NCI-H146 treated with DMSO at 0.1 percent for 48 hours (cell line): Measurements from ENCODE around the gene TAB2.
"Not testable (repeated sequence)": the region's sequence is repeated elsewhere in the genome, so short reads cannot be mapped to it uniquely, and the experiment has no call there.

Experiments
- DNase-seq: peaks from one replicate; lab custom pipeline; 2025; ENCODE audit not compliant: unreplicated experiment; lab: John Stamatoyannopoulos, UW

TAB2 gene

DNA sequence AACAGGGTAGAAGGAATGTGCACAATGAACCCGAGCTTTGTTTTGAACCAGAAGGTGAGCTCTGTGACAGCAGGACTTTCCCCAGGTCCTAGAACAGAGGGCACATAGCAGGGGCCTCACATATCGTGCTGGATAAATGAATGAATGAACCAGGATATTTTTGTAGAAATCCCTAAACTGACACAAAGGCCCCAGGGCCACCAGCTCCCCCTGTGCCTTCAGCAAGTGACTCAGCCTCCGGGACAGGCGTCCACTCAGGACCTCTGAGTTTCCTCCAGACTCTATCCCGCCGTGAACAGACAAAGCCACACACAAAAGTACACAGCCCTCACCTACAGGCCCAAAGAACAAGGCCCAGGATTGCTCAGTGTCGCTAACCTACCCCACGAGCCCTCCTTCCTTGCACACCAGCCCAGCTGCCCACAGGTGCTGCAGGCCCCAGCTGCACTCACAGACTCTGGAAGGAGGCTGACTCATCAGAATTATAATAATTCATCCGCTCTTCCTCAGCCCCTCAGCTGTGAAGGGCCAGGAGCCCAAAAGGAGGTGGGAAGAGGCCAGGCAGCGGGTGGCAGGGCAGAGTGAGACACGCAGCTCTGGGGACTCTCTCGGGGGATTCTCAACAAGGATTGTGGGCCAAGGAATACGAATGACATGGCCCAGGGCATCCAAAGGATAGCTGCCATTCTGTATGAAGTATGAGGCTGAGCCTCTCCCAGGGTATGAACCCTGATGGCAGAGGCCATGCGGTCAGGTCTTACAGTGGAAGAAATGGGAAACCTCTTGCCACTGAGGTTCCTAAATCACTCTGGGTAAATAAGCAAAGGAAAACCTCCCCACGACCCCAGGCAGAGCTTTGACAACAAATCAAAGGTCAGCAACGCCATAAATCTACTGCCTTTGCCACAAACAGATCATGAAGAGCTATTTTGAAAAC lies 123.5 kb downstream of the TAB2 start:
- no peak for DNase-seq

DNA sequence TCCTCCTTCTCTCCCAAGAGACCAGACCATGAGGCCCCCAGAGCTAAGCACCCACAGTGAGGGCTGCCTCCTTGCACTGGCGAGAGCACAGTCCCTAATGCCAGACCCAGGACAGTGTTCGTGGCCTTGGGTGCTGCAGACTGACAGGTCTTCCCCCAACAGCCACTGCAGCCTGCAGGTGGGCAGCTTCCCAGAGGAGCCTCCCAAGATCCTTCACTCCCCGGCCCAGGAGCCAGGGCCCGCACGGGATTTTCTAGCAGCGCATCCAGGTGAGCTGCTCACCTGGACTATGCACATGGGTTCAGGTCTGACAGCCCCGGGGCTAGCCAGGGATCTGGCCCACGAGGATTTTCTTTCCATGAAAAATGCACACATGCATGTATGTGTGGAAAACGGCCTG lies 124.2 kb downstream of the TAB2 start:
- no peak for DNase-seq

DNA sequence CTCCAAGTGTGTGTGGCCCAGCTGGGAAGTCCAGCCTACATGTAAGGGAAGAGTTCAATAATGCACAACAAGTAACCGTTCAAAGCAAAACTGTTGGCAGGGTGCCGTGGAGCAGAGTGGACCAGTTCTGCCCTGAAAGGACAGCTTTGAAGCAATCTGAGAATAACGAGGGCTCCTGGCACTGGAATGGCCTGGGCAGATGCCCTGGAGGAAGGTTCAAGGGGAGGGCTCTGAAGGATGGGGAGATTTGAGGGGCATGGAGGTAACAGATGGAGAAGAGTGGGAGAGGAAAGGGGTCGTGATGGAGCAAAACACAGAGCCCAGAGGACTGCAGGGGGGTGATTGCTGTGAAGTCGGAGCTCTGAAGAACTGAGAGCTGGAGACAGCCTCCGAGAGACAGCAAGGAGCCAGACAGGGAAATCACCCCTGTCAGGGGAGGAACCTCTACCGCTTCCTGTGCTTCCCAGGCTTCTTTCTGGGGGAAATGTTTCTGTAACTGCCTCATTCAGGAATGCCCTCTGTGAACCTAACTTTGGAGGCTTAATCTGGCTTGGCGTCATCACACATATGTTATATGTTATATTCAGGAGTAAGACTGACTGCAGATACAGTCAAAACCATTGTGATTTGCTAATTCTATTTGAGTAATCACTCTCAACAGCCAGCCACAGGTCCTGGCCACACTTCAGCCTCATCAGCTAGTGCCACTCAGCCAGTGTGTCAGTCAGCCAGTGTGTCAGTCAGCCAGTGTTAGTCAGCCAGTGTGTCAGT lies 126.1 kb downstream of the TAB2 start:
- no peak for DNase-seq

DNA sequence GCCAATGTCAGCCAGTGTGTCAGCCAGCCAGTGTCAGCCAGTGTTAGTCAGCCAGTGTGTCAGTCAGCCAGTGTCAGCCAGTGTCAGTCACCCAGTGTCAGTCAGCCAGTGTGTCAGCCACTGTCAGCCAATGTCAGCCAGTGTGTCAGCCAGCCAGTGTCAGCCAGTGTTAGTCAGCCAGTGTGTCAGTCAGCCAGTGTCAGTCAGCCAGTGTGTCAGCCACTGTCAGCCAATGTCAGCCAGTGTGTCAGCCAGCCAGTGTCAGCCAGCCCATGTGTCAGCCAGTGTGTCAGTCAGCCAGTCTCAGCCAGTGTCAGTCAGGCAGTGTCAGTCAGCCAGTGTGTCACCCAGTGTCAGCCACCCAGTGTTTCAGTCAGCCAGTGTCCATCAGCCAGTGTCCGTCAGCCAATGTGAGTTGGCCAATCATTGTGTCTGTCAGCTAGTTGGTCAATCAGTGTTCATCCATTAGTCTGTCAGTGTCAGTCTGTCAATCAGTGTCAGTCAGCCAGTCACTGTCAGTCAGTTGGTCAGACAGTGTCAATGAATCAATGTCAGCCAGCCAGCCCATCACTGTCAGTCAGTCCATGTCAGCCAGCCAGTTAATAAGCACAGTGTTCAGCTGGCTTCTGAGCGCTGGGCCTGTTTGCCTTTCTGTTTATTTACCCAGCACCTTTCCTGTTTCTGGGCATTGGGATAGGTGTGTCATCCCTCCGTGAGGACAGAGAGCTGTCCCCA lies 127.0 kb downstream of the TAB2 start:
- not testable (repeated sequence) for DNase-seq

DNA sequence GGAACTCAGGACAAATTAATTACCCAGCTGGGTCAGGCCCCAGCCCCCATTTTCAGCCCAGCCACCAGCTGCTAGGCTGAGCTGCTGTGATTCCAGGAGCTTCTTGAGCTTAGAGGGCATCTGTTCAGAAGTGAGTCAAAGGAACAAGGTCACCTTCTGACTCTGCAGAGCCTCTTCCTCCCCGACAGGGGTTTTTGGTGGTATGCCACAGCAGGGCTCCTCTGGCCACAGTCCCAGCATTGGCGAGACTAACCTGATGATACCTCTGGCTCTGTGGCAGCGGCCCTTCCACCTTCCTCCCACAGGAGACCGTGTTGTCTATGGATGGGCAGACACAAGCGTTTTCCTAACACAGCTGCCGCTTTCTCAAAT lies 127.6 kb downstream of the TAB2 start:
- DNase-seq = no peak

DNA sequence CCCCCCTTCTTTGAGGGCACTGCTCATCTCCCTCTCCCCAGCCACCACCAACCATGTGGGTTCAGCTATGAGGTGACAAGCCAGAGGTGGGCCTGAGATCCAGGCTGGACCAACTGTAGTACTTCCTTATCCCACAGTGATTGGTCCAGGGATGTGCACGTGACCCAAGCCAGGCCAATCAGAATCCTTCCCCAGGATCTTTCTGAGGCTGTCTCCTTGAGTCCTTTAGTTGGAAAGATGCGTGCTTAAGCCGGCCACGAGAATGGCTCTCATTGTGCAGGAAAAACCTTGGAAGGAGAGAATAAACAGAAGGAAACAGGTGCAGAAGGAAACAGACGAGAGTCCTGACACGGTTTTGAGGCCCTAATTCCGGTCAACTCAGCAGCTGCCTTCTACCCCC lies 128.1 kb downstream of the TAB2 start:
- no peak for DNase-seq

DNA sequence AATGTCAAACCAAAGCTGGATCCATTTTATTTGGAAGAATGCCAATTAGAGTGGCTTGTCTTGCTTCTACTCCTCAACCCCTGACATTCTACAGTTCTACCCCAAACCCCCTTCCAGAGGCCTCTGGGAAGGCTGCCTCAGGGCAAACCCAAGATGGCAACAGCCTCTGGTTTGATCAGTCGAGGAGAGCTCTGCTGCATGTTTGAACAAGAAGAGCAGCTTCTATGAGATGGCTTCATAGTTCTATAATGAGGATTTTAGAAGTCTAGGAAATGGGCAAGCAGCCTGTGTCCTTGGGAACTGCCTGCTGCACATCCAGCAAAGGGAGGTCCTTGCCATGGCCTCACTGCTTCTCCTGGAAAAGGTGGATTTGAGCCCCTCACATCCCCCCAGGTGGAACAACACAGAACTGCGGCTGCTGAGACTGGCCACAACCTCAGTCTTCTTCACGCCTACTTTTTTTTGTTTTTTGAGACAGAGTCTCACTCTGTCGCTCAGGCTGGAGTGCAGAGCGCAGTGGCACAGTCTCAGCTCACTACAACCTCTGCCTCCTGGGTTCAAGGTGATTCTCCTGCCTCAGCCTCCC lies 129.4 kb downstream of the TAB2 start:
- DNase-seq = no peak

DNA sequence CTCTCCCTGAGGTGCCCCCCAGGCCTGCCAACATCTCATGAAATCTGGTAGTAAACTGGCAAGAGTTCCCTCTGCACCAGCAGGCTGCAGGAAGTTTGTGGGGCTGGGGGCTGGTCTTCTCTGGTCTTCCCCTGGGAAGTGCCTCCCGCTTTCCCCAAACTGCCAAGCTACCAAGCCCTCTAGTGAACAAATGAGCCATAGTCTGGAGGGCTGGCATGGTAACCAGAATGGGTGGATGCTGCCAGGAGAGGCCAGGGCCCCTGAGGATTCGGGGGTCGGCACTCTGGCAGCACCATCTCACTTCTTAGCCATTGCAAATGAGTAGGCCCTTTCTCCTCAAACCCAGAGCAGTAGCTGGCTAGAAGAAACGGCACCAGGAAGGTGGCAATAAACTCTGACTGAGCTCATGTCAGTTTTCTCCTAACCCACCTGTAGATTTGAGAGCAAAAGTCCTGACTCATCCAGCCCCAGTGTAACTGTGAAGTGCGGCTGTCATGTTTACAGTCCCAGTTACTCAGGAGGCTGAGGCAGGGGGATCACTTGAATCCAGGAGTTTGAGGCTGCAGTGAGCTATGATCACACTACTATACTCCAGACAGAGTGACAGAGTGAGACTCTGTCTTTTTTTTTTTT lies 131.4 kb downstream of the TAB2 start:
- no peak for DNase-seq

DNA sequence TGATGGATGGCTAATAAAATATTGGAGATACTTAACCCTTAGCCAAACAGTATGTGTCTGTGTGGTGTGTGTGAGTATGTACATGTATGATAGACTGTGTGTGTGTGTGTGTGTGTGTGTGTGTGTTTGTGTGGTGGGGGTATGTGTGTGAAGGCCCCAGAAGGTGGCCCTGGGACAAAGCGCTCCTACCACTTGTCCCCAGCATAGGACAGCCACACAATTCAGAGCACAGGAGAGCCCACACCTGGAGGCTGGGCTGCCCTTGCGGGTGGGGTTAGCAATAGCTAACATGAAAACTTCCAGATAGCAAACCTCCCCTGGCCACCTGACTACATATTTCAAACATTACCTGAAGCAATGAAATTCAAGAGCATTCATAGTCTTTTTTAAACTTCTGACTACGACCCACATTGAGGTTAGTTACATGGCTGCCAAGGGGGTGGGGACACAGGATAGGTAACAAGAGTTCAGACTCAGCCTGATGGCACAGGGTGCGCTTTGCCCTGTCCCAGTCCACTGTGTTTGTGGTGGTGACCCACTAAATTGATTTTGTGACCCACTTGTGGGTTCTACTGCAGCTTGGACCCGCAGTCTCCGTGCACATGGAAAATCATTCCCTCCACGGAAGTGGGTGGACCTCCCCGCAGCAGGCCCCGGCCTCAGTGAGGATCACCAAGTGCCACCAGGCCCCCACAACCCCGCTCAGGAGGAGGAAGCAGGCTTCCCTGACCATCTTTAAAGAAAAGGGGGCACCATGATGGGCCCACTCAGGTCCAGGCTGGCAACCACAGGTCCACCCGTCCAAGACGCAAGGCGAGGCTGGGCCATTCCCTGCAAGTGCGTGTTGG lies 132.5 kb downstream of the TAB2 start:
- DNase-seq = no peak

DNA sequence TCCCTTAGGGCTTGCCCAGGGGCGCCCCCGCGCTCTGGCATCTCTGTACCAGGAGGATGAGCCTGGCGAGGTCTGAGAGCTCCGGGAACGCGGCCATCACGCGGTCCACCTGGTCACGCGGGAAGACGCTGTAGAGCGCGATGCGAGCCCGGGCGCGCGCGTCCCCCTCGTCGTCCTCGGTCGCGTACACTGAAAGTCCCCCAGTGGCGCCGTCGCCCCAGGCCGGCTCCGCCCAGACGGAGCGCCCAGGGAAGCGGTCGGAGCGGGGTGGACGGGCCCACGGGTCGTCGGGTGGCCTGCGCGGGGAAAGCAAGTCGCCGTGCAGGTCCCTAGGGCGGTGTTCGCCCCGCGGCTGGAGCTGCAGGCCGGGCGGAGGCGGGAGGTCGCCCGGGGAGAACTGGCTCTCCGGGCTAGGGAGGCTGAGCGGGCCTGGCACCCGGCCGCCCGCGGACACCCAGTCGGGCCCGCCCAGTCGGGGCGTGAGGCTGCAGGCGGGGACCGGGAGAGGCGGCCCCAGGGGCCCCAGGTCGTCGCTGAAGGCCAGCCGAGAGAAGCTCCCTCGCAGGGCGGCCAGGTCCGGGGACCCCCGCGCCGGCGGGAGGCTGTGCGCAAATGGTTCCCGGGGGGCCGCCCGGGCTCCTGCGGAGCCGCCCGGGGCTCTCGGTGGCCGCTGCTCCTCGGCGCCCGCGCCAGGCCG lies 133.3 kb downstream of the TAB2 start:
- no peak for DNase-seq

DNA sequence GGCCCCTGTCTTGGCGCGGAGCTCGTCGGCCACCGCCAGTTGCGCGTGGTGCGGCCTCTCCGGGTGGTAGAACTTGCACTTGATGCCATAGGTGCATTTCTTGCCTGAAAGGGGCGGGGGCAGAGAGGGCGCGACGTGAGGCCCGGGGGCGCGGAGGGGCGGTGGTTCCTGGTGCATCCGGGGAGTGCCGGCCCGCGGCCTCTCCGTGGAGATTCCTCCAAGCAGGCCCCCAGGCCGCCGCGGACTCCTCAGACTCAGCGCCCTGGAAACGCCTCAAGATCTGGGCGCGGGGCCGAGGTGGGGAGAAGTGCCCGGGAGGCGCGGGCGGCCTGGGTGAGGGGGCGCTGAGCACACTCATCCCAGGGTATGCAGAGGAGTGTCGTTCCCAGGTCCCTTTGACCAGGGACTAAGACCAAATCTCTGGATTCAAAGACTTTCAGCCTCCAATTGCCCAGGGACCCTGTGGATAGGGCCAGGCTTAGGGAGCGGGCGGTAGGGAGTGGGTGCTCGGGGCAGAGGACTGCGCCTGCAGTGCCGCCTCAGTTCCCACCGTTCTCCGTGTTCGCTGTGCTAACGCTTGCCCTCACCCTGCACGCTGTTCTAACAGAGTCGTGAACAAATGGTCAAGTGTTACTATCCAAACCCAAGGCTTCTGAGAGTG lies 134.0 kb downstream of the TAB2 start:
- no peak for DNase-seq

DNA sequence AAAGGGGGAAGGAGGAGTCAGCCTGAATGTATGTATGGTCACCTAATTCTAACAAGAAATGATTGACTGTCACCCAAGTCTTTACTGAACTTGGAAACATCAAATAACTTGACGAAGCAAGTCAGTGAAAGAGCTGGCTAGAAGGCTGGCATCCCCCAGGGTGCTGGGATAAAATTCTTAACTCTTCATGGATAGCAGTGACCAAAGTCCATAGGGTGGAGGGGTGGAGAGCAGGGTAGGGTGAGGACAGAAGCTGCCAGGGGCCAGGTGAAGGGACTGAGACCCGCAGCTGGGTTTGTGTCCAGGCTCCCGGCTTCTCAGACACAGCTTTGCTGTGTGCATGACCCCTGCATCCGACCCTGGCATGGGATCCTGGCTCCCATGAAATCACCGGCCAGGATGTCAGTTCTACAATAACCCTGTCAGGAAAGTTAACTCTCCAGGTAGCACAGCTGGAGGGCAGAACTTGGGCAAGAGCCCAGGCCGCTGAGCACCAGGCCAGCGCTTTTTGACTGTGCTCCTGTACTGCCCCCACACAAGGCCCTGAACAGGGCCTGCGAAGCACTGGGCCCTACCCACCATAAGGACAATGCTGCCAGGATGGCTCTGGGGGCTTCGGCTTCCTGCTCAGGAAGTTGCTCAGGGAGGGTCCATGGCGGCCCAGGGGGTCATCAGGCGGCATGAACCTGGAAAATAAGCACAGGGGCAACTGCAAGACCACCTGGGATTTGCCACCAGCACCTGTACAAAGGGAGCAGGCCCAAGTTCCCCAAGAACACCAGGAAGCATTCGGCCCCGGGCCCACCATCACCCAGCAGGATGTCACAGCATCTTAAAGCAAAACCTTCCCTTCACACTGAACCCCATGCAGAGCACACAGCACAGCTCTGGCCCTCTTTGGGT lies 134.8 kb downstream of the TAB2 start:
- no peak for DNase-seq

DNA sequence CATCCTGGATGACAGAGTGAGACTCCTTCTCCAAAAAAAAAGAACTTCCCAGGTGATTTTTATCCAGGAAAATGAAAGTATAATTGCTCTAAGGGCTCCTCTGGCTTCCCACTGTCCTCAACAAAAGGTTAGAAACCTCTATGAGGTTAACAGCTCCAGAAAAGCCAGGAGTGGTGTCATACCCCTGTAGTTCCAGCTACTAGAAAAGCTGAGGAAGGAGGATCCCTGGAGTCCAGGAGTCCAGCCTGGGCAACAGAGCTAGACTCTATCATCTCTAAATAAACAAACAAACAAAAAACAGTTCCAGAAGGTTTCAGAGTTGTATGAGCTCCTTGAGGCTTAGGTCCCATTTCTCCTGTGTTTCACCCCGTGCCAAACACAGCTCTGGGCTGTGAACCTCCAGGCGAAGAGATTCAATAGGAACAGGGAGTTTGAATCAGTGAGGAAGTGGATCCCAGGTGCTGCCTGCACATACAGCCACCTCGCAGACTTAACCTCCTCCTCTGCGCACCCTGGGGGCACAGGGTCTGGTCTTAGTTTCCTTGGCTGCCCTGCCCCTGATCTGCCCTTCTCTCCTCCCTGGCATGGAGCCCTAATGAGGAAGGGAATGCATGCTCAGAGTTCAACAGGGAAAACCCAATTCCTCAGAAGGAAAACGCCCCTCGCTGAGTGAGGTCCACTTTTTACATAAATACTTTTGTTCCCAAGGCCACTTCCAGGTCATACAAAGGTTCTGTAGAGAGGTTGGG lies 136.3 kb downstream of the TAB2 start:
- DNase-seq = no peak

DNA sequence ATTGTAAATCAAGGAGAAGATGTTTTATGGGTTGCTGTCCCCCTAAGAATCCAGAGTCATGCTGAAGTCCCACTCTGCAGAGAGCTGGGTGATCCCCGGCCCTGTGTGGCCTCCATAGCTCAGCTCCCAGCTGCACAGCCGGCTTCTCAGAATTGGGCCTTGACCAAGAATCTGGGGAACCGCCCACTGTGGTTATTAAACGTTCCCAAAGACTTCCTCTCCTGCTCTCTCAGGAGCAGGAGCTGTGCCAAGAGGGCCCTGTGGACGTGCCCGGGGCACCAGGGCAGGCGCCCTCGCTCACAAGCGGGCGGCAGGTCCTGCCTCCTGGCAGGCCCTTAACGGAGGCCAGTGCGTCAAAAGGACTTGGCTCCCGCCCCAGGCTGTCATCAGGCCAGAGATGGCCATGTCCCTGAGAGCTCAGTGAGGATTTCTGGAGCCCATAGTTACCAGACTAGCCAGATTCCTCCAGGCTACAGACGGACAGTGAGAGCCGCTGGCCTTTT lies 136.9 kb downstream of the TAB2 start:
- no peak for DNase-seq

DNA sequence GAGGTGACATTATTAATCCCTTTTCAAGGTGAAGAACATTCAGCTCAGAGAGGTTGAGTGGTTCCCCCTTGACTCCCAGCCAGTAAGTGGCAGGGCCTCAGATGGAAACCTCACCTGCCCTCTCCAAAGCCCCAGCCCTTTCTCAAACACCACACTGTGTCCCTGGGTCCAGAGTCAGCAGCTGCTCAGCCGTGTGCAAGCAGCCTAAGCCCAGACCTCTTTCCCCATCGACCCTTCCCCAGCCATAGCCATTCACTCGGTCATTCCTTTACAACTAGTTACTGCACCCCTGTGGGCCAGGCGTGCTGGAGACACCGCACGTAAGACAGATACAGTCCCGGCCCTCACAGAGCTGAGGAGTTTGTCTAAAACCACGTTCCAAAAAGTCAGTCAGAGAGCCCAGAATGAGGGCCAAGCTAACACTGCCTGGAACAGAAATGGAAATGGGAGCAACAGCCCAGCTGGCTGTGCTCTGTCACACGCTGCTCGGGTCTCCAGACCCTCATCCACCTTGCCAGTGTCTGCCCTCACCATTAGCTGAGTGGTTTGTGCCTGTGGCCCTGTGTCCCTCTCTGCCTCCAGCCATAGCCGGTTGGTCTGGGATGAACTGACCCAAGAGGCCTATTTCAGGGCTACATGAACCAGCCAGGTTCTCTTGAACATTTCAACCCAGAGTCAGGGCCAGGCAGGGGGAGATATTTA lies 137.7 kb downstream of the TAB2 start:
- no peak for DNase-seq

DNA sequence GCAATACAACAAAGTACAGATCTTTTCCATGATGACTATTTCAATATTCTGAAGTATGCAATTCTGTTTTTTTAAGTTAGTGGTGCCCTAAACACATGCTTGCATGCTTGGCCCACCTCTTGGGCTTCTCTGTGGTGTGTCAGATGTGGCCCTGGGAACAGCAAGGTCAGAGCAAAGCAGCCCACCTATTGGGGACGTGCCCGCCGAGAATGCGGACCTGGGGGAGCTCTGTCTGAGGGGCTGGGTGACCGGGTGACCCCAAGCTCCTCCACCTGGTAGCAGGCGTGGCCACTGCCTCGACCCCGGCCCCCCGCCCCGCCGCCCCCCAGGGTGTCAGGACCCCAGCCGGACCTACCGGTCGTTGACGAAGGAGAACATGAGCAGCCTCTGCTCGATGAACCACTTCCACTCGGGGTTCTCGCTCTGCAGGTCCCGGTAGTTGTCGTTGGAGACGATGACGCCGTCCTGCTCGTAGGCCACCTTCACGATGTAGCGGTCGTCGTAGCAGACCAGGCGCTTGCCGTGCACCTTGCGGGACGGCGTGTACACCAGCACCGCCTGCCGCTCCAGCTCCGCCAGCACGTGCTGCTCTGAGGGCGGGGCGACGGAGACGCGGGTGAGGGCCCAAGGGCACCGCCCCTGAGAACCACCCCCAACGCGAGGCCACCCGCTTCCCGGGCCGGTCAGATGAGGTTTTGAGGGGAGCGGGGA lies 139.0 kb downstream of the TAB2 start:
- no peak for DNase-seq
